Muscle of leg (tissue), 9 donors: ENCODE measurements around the gene PAGE1. TPM values are rescaled to one million over a fixed set of nuclear protein-coding genes. Genes with fewer than 3 reads are reported as not detected.

Experiments
- polyA plus RNA-seq, 8 donors: library from polyadenylated mRNA; unstranded; fragments of 120-200 nt; gene quantifications; one replicate each; pipeline versions ENCODE4 v1.2.1 to v1.2.3, GENCODE V29; 2013; ENCODE audit warnings: inconsistent platforms in 1 of 8, low replicate concordance in 1 of 8; ENCODE audit not compliant: insufficient read length in 8 of 8, insufficient read depth in 1 of 8
- total RNA-seq: library from RNA; stranded (reverse); fragments of 120-200 nt; gene quantifications from one replicate; pipeline ENCODE4 v1.2.4, GENCODE V29; 2013

PAGE1 gene
- total and polyA plus RNA-seq, 9 donors: not detected

Other genes starting within 250 kb of the PAGE1 start
- not detected for gene GAGE12C, start 163.8 kb downstream of the PAGE1 start, total RNA-seq
- not detected for gene GAGE12C, start 163.8 kb downstream of the PAGE1 start, polyA plus RNA-seq
- not detected for gene GAGE12D, start 154.3 kb downstream of the PAGE1 start, total RNA-seq
- not detected for gene GAGE12D, start 154.3 kb downstream of the PAGE1 start, polyA plus RNA-seq
- gene GAGE12E, start 144.7 kb downstream of the PAGE1 start, total RNA-seq: not detected
- gene GAGE12E, start 144.7 kb downstream of the PAGE1 start, polyA plus RNA-seq: not detected
- not detected for gene GAGE12F, start 135.1 kb downstream of the PAGE1 start, total RNA-seq
- gene GAGE12F, start 135.1 kb downstream of the PAGE1 start, polyA plus RNA-seq: not detected
- not detected for gene GAGE12G, start 125.6 kb downstream of the PAGE1 start, total RNA-seq
- not detected for gene GAGE12G, start 125.6 kb downstream of the PAGE1 start, polyA plus RNA-seq
- gene GAGE12H, start 116.0 kb downstream of the PAGE1 start, total RNA-seq: not detected
- not detected for gene GAGE12H, start 116.0 kb downstream of the PAGE1 start, polyA plus RNA-seq
- not detected for gene GAGE2A, start 106.5 kb downstream of the PAGE1 start, total RNA-seq
- gene GAGE2A, start 106.5 kb downstream of the PAGE1 start, polyA plus RNA-seq: not detected
- not detected for gene GAGE1, start 97.0 kb downstream of the PAGE1 start, total RNA-seq
- not detected for gene GAGE1, start 97.0 kb downstream of the PAGE1 start, polyA plus RNA-seq
- gene PAGE4, start 133.3 kb upstream of the PAGE1 start, total RNA-seq: 1.2 TPM
- gene PAGE4, start 133.3 kb upstream of the PAGE1 start, polyA plus RNA-seq: not detected
- gene USP27X, start 183.5 kb upstream of the PAGE1 start, total RNA-seq: 1.5 TPM
- gene USP27X, start 183.5 kb upstream of the PAGE1 start, polyA plus RNA-seq: 1 to 10 TPM; 2.7 to 4.2 (median 3.1) TPM
- gene CLCN5, start 226.6 kb upstream of the PAGE1 start, total RNA-seq: 85.3 TPM
- 100 to 1,000 TPM in 2 of 8 donors, 10 to 100 TPM in 6; 70.4 to 107 (median 85.5) TPM for gene CLCN5, start 226.6 kb upstream of the PAGE1 start, polyA plus RNA-seq